Right lobe of liver (tissue), 6 donors: ENCODE data around the gene RBMS3. TPM values are rescaled to one million over a fixed set of nuclear protein-coding genes. Genes with fewer than 3 reads are reported as not detected.

ENCODE experiments used
- ATAC-seq, 4 donors: fragments of 200-7000 bp; cut with Tn5 transposase; one replicate each; pipeline ENCODE4 v1.9.1; 2020; ENCODE audit warnings: mild to moderate bottlenecking in 4 of 4, moderate library complexity in 4 of 4
- DNase-seq, 3 donors: peaks; one replicate each; pipeline ENCODE4 v3.0.0-alpha.2; 2020
- H3K27ac ChIP-seq, 3 donors: fragments of 200-600 bp; one replicate each; pipeline ENCODE4 v1.8.0; 2022
- H3K27me3 ChIP-seq, 2 donors: fragments of 200-600 bp; one replicate each; pipeline ENCODE4 v1.8.0; 2022
- H3K36me3 ChIP-seq, 4 donors: fragments of 200-600 bp; sonication (generic) in 1 of 4; one replicate each; pipeline versions ENCODE4 v1.5.1 to v1.8.0; 2017 to 2022; ENCODE audit warnings: control low read depth in 1 of 4
- H3K4me1 ChIP-seq, 4 donors: fragments of 200-600 bp; sonication (generic) in 1 of 4; one replicate each; pipeline versions ENCODE4 v1.5.1 to v1.8.0; 2017 to 2022; ENCODE audit warnings: control low read depth in 1 of 4
- H3K4me3 ChIP-seq, 3 donors: fragments of 200-600 bp; one replicate each; pipeline ENCODE4 v1.8.0; 2022
- H3K9me3 ChIP-seq, 4 donors: fragments of 200-600 bp; sonication (generic) in 1 of 4; one replicate each; pipeline versions ENCODE4 v1.5.1 to v1.8.0; 2017 to 2022; ENCODE audit warnings: control low read depth in 1 of 4
- CTCF ChIP-seq, 4 donors: fragments of 200-600 bp in 3 of 4; fragments of 450-650 bp in 1 of 4; IDR thresholded peaks; one replicate each; pipeline versions ENCODE4 v1.5.1 to v1.8.0; 2016 to 2022; ENCODE audit warnings: antibody characterized with exemption in 4 of 4, mild to moderate bottlenecking in 2 of 4
- POLR2A ChIP-seq: fragments of 450-650 bp; IDR thresholded peaks from one replicate; pipeline ENCODE4 v1.6.1; 2017; ENCODE audit warnings: antibody characterized with exemption, mild to moderate bottlenecking
- WGBS: methylation state at CpG from one replicate; pipeline ENCODE4 v1.1.6; 2018; ENCODE audit warnings: low coverage, low lambda C conversion rate; ENCODE audit not compliant: insufficient coverage; ENCODE audit errors: missing lambda C conversion rate; 5-methylcytosine and 5-hydroxymethylcytosine counted together
- intact Hi-C, 2 donors: fragments of 100-400 bp; cut with DNase I; formaldehyde crosslinking; loops; one replicate each; pipeline versions ENCODE4 v1.11.2 to v1.14.1; 2022
- total RNA-seq, 6 experiments: library from RNA; depleted of rRNA in 2 of 6; stranded (reverse); fragments of >200 nt in 2 of 6; fragmentation: NEBNext Ultra II Directional in 3 of 6; extraction: Animal tissue kit (Norgen Biotek cat#: 25700) in 3 of 6; gene quantifications; one replicate each; pipeline versions ENCODE4 v1.1.0 to v1.2.4, GENCODE V29; 2016 to 2023
- donor health status: DM: no; HTN: yes; CAD: no.
- donor health status: DM: no; HTN: no; CAD: no.
- donor health status: DM: no; HTN: no; CAD: no.
- donor health status: DM: no; HTN: yes; CAD: no.
- donor health status: DM: no; HTN: yes; CAD: no.

The RBMS3 gene
- total RNA-seq, 6 experiments from 2014 or later = 6.3 to 11.5 (median 8.3) TPM

- DNase-seq (no peak), ATAC-seq (no peak)
- Histone ChIP-seq H3K4me1 (no peaks in the 10 kb centered on the region), H3K27ac (no peak overlapping the region), H3K9me3 (no peaks in the 10 kb centered on the region), H3K36me3 (no peaks in the 10 kb centered on the region), H3K4me3 (no peak overlapping the region), H3K27me3 (no peaks in the 10 kb centered on the region)
- no peak for TF ChIP-seq CTCF (IDR thresholded peaks at IDR 0.05)
- no peak for TF ChIP-seq POLR2A
- intact Hi-C loops = no loop called here
- 21% methylated on average over 2 of the region's 2 CpGs for WGBS
Observed at GRCh38 chr3:30017901-30018300, 737.0 kb downstream of the RBMS3 start.

GRCh38 chr3:30020380-30020779, 739.5 kb downstream of the RBMS3 start:
- intact Hi-C loops = no loop called here
- DNase-seq (no peak), ATAC-seq (no peak)
- no peak overlapping the region for H3K27ac ChIP-seq
- 42% methylated on average over 1 of the region's 1 CpG for WGBS
- H3K9me3 ChIP-seq = no peaks in the 10 kb centered on the region
- TF ChIP-seq CTCF (IDR thresholded peaks at IDR 0.05) (no peak), POLR2A (no peak)
- H3K4me3 ChIP-seq = no peak overlapping the region
- H3K4me1 ChIP-seq = no peaks in the 10 kb centered on the region
- no peaks in the 10 kb centered on the region for H3K27me3 ChIP-seq
- H3K36me3 ChIP-seq = no peaks in the 10 kb centered on the region

GRCh38 chr3:30024466-30024865, 743.6 kb downstream of the RBMS3 start:
- 50% methylated on average over 4 of the region's 4 CpGs for WGBS
- TF ChIP-seq CTCF (IDR thresholded peaks at IDR 0.05) (no peak), POLR2A (no peak)

GRCh38 chr3:30026851-30027250, 746.0 kb downstream of the RBMS3 start:
- Histone ChIP-seq H3K4me1 (no peaks in the 10 kb centered on the region), H3K9me3 (no peaks in the 10 kb centered on the region), H3K36me3 (no peaks in the 10 kb centered on the region), H3K27ac (no peak overlapping the region), H3K4me3 (no peak overlapping the region), H3K27me3 (no peaks in the 10 kb centered on the region)
- TF ChIP-seq CTCF (IDR thresholded peaks at IDR 0.05) = no peak
- TF ChIP-seq POLR2A = no peak
- 67% methylated on average over 1 of the region's 1 CpG for WGBS
- DNase-seq (no peak), ATAC-seq (no peak)
- intact Hi-C loops = no loop called here

More at GRCh38 chr3:30024466-30024865, 743.6 kb downstream of the RBMS3 start:
- no peaks in the 10 kb centered on the region for H3K4me1 ChIP-seq
- no peaks in the 10 kb centered on the region for H3K9me3 ChIP-seq
- no peak overlapping the region for H3K27ac ChIP-seq
- H3K36me3 ChIP-seq = no peaks in the 10 kb centered on the region
- H3K4me3 ChIP-seq = no peak overlapping the region
- DNase-seq (no peak), ATAC-seq (no peak)
- intact Hi-C loops = no loop called here
- H3K27me3 ChIP-seq = no peaks in the 10 kb centered on the region
